HUES48 (cell line): Measurements from ENCODE around the gene HTRA3.

ENCODE experiments used
- H3K27ac ChIP-seq: one replicate; pipeline ENCODE4 v1.7.0; 2013; ENCODE audit warnings: low read depth, low read length, inconsistent platforms
- H3K27me3 ChIP-seq: 2 replicates; pipeline ENCODE4 v1.6.1; 2013; ENCODE audit warnings: mild to moderate bottlenecking, low read length; ENCODE audit not compliant: control insufficient read depth, insufficient read depth
- H3K36me3 ChIP-seq: 2 replicates; pipeline ENCODE4 v1.6.1; 2013; ENCODE audit warnings: low read length; ENCODE audit not compliant: control insufficient read depth, insufficient read depth
- H3K4me1 ChIP-seq: 2 replicates; pipeline ENCODE4 v1.6.1; 2013; ENCODE audit warnings: mild to moderate bottlenecking, low read length; ENCODE audit not compliant: control insufficient read depth, insufficient read depth
- H3K4me3 ChIP-seq: 2 replicates; pipeline ENCODE4 v1.5.1; 2013; ENCODE audit warnings: mild to moderate bottlenecking, low read depth, low read length
- H3K9ac ChIP-seq: 2 replicates; pipeline ENCODE4 v1.6.1; 2013; ENCODE audit warnings: mild to moderate bottlenecking, low read depth, low read length, moderate library complexity
- H3K9me3 ChIP-seq: 2 replicates; pipeline ENCODE4 v1.6.1; 2013; ENCODE audit warnings: low read length; ENCODE audit not compliant: control insufficient read depth, insufficient read depth

The HTRA3 gene

DNA sequence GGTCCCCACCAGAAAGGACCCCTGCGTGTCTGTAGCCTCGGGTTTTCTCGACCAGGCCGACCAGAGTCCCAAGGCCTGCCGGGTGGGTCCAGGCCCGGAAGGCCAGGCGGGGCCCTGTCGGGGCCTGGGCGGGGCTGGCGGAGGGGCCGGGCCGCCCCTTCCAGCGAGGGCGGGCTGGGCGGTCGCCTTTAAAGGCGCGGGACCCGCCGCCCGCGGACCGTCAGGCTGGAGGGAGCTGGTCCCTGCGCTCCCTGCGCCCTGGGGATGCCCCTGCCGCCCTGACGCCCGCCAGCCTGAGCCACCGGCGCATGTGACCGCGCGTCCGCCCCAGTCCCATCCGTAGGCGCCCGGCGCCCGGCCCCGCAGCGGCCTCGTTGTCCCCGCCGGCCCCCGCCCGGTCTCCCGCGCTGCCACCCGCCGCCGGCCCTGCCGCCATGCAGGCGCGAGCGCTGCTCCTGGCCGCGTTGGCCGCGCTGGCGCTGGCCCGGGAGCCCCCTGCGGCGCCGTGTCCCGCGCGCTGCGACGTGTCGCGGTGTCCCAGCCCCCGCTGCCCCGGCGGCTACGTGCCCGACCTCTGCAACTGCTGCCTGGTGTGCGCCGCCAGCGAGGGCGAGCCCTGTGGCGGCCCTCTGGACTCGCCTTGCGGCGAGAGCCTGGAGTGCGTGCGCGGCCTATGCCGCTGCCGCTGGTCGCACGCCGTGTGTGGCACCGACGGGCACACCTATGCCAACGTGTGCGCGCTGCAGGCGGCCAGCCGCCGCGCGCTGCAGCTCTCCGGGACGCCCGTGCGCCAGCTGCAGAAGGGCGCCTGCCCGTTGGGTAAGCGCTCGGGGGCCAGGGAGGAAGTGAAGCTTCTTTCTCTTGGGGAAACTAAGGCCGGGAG lies at the start of gene HTRA3:
Gene HTRA3, plus strand, starts transcription at position 220 of the 883 bp plus-strand sequence. Its CDS starts 215 bp downstream, at position 435.
- no peak within 1 kb of the TSS for H3K27ac ChIP-seq
- no peaks in the 10 kb centered on the region; the same call in 1 of the 2 replicates for H3K4me1 ChIP-seq
- H3K9me3 ChIP-seq = no peaks in the 10 kb centered on the region
- no peak within 1 kb of the TSS; the same call in 1 of the 2 replicates for H3K9ac ChIP-seq
- no peaks in the 10 kb centered on the region for H3K36me3 ChIP-seq
- H3K27me3 ChIP-seq = peaks cover 33% of the 10 kb centered on the region
- peak within 1 kb of the TSS; percentile 64 for H3K4me3 ChIP-seq

- Histone ChIP-seq H3K27ac (no peak overlapping the region), H3K9me3 (no peaks in the 10 kb centered on the region), H3K27me3 (no peaks in the 10 kb centered on the region), H3K4me3 (no peak overlapping the region), H3K4me1 (peaks cover 8% of the 10 kb centered on the region), H3K36me3 (no peaks in the 10 kb centered on the region), H3K9ac (no peak overlapping the region)
Measured at GRCh38 chr4:8220661-8221450, 48.7 kb upstream of the HTRA3 start.

DNA sequence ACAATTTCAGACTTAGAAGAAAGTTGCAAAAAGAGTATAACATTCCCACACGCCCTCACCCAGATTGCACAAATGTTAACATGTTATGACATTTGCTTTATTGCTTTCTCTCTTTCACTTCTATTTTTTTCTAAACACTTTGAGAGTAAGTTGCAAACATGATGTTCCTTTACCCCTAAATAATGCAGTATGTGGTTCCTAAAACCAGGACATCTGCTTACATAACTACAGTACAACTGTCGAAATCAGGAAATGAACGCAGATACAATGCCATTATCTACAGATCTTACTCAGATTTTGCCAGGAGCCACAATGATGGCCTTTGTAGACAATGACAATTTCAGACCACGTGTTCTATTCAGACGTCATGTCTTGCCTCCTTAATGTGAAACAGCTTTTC lies 48.1 kb upstream of the HTRA3 start:
- H3K36me3 ChIP-seq = no peaks in the 10 kb centered on the region

GRCh38 chr4:8221985-8222384 lies 47.6 kb upstream of the HTRA3 start:
- Histone ChIP-seq H3K9me3 (no peaks in the 10 kb centered on the region), H3K36me3 (no peaks in the 10 kb centered on the region), H3K27ac (no peak overlapping the region), H3K9ac (no peak overlapping the region), H3K4me1 (peaks cover 16% of the 10 kb centered on the region), H3K27me3 (no peaks in the 10 kb centered on the region), H3K4me3 (no peak overlapping the region)

More for the DNA sequence above, 48.1 kb upstream of the HTRA3 start:
- H3K9me3 ChIP-seq = no peaks in the 10 kb centered on the region
- no peak overlapping the region for H3K27ac ChIP-seq
- peaks cover 14% of the 10 kb centered on the region for H3K4me1 ChIP-seq
- H3K4me3 ChIP-seq = no peak overlapping the region
- H3K9ac ChIP-seq = no peak overlapping the region
- no peaks in the 10 kb centered on the region for H3K27me3 ChIP-seq

DNA sequence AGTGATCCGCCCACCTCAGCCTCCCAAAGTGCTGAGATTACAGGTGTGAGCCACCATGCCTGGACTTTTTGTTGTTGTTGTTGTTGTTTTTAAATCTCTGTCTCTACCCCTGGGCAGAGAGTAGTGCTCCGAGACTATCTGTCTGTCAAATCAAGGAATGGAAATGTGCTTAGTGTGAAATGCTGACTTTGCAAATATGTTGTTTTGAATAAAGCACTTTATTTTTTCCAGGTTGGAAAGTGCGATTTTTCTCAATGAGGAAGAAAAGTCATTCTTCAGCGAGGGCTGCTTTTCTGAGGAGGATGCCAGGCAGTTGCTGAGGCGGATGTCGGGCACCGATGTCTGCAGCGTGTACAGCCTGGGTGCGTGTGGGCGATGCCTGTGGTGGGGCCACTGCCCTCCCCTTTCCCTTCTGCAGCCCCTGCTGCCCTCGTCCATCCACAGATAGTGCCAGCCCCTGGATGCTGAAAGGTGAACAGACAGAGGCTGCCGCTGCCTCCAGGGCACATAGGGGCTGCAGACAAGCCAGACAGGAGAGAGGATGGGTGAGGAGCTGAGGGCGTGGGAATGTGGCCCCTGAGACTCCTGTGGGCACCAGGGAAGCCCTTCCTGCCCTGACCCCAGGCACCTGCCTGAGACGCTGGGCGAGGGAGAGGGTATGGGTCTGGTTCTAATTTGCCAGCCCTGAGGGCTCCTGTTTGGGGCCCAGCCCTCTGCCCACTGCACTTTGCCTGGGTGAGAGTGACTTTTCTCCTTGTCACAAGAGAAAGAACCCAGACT lies 46.8 kb upstream of the HTRA3 start:
- H3K9ac ChIP-seq = no peak overlapping the region
- no peaks in the 10 kb centered on the region for H3K27me3 ChIP-seq
- H3K9me3 ChIP-seq = no peaks in the 10 kb centered on the region
- H3K4me1 ChIP-seq = peaks cover 16% of the 10 kb centered on the region
- H3K36me3 ChIP-seq = no peaks in the 10 kb centered on the region
- no peak overlapping the region for H3K4me3 ChIP-seq
- no peak overlapping the region for H3K27ac ChIP-seq

DNA sequence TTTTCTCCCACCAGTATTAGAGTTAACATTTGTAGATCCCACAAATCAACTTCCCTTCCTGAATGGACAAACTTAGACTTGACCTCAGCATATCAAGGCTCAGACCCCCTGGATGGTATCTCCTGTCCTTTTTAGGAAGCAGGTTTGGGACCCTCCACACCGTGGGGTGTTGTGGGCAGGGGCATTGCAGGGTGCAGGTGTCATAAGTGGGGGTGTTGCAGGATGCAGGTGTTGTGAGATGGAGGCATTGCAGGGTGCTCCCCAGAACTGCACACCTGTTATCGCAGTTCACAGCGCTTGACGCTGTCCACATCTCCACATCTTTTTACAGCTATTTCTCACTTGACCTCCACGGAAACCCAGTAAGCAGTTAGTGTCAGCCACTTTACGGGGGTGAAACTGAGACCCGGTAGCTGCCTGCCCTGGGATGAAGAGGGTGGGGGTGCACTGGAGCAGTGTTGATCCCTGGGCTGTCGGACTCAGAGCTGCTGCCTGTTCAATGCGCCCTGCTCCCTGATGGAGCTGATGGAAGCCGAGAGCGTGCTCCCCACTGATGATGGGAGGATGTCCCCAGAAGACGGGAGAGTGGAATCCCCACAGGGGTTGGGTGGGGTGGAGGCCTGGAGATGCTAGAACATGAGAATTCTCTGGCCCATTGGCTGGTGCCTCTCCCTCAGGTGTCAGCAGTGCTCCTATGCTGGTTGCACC lies 45.1 kb upstream of the HTRA3 start:
- H3K4me3 ChIP-seq = no peak overlapping the region
- peaks cover 16% of the 10 kb centered on the region for H3K4me1 ChIP-seq
- H3K27me3 ChIP-seq = no peaks in the 10 kb centered on the region
- H3K9me3 ChIP-seq = no peaks in the 10 kb centered on the region
- no peaks in the 10 kb centered on the region for H3K36me3 ChIP-seq
- H3K9ac ChIP-seq = no peak overlapping the region
- H3K27ac ChIP-seq = no peak overlapping the region

GRCh38 chr4:8224975-8225625 lies 44.5 kb upstream of the HTRA3 start:
- H3K9me3 ChIP-seq = no peaks in the 10 kb centered on the region
- H3K4me3 ChIP-seq = no peak overlapping the region
- H3K27me3 ChIP-seq = no peaks in the 10 kb centered on the region
- peak overlapping the region; percentile 16; the same call in 1 of the 2 replicates for H3K9ac ChIP-seq
- no peaks in the 10 kb centered on the region for H3K36me3 ChIP-seq
- peaks cover 16% of the 10 kb centered on the region for H3K4me1 ChIP-seq
- H3K27ac ChIP-seq = peak overlapping the region; percentile 95

DNA sequence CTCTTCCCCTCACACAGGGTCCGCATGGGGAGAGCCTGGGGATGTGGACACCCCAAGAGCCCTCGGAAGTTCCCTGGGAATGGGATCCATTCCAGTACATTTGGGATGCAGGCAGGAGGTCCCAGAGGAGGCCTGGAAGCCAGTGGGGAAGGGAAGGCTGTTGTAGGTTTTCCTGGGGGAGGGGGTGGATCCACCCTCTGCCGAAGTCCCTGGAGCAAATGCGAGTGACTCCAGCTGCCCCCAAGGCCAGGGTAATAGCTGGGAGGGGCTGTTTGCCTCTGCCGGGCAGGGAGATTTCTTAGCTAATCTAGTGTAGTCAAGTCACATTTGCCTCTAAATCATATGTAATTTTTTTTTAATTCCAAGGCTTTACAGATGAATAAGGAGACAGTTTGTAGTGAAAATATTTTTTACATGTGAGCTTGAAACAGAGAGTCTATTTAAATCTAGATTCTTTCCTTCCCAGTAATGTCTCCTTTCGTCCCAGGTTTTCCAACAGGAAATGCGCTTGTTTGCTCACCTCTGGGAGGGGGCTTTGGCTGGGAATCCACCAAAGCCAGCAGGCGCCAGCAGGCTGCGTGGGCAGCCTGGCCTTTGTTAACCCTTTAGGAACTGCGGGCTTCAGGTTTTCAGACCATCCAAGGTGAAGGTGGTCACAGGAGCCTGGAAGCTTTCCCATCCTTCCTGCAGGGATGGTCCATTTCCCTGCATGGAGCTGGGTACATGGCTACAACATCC lies 43.7 kb upstream of the HTRA3 start:
- H3K9ac ChIP-seq = peak overlapping the region; percentile 16; the same call in 1 of the 2 replicates
- H3K36me3 ChIP-seq = no peaks in the 10 kb centered on the region
- no peaks in the 10 kb centered on the region for H3K27me3 ChIP-seq
- peak overlapping the region; percentile 95 for H3K27ac ChIP-seq
- no peaks in the 10 kb centered on the region for H3K9me3 ChIP-seq
- peaks cover 16% of the 10 kb centered on the region for H3K4me1 ChIP-seq
- H3K4me3 ChIP-seq = peak overlapping the region; percentile 25; the same call in 1 of the 2 replicates

DNA sequence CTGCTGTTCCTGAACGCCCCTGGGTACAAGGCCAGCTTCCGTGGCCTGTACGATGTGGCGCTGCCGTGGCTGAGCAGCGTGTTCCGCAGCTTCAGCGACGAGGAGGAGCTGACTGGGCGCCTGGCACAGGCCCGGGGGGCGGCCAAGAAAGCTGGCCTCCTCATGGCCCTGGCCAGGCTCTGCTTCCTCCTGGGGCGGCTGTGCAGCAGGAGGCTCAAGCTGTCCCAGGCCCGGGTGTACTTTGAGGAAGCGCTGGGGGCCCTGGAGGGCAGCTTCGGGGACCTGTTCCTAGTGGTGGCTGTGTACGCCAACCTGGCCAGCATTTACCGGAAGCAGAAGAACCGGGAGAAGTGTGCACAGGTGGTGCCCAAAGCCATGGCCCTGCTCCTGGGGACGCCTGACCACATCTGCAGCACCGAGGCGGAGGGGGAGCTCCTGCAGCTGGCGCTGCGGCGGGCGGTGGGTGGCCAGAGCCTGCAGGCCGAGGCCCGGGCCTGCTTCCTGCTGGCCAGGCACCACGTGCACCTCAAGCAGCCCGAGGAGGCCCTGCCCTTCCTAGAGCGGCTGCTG lies 42.3 kb upstream of the HTRA3 start:
- H3K9me3 ChIP-seq = no peaks in the 10 kb centered on the region
- no peak overlapping the region for H3K27ac ChIP-seq
- H3K4me1 ChIP-seq = peaks cover 16% of the 10 kb centered on the region
- no peaks in the 10 kb centered on the region for H3K27me3 ChIP-seq
- H3K9ac ChIP-seq = no peak overlapping the region
- no peaks in the 10 kb centered on the region for H3K36me3 ChIP-seq
- H3K4me3 ChIP-seq = no peak overlapping the region
